GM15510 (cell line): Measurements from ENCODE around the gene L1CAM.

Experiments used
- POLR2A ChIP-seq: IDR thresholded peaks from 3 replicates; pipeline ENCODE4 v1.6.1; 2011; ENCODE audit warnings: borderline replicate concordance; ENCODE audit not compliant: insufficient read length; ENCODE audit errors: extremely low read depth

Gene L1CAM

DNA sequence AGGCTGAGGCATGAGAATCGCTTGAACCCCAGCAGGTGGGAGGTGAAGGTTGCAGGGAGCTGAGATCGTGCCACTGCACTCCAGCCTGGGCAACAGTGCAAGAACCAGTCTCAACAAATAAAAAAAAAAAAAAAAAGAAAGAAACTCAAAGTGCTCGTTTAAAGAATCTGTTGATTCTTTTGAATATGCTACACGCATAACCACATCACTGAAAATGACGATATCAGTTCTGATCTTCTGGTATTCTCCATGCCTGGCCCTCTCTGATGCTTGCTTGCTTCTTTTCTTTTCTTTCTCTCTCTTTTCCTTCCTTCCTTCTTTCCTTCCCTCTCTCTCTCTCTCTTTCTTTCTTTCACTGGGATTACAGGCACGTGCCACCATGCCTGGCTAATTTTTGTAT is 25.8 kb upstream of the L1CAM start:
- no peak for TF ChIP-seq POLR2A

- no peak for TF ChIP-seq POLR2A
Measured at GRCh38 chrX:153910446-153910845, 24.5 kb upstream of the L1CAM start.

GRCh38 chrX:153909980-153910360 is 24.0 kb upstream of the L1CAM start:
- TF ChIP-seq POLR2A = no peak

DNA sequence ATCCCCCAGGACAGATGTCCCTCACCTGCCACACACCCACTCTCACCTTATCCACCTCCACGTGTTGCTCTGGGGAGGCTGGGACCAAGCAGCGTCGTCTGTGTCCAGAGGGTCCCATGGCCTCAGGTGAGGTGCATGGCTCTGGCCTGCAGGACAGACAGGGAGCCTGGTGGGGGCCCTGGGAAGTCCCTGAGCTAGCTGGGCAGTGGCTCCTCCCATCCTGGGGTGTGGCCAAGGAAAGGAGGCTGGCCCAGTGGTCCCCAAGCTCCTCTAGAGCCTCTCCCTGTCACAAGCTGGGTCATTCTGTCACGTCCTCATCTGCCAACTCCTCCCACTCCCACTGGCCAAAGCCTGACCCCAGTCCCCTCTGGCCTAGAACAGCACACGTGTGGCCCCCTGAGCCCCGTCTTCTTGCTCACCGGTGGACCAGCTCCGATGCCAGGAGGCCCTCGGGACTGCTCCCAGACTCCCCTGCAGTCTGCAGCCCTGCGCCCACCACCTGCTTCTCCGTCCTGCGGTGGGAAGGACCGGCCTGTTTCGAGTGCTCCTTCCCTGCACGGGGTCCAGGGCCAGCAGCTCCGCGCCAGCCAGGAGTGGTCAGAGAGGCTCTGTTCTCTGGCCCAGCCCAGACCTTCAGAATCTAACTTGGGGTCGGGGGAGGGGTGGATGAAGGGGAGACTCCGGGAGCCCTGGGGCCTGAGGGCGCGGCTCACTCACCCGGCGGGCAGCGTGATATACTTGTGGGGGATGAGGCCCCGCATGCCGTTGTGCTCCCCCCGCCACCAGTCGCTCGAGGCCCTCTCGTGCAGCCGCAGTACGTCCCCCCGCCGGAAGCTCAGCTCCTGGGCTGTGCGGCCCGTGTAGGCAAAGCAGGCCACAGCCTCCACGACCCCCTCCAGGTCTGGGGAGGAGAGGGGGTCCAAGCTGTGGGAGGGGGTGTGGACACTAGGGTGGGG is 23.3 kb upstream of the L1CAM start:
- TF ChIP-seq POLR2A = no peak

- TF ChIP-seq POLR2A = no peak
Measured at GRCh38 chrX:153908219-153908860, 22.4 kb upstream of the L1CAM start.

- TF ChIP-seq POLR2A = no peak
Measured at GRCh38 chrX:153907456-153907855, 21.5 kb upstream of the L1CAM start.

DNA sequence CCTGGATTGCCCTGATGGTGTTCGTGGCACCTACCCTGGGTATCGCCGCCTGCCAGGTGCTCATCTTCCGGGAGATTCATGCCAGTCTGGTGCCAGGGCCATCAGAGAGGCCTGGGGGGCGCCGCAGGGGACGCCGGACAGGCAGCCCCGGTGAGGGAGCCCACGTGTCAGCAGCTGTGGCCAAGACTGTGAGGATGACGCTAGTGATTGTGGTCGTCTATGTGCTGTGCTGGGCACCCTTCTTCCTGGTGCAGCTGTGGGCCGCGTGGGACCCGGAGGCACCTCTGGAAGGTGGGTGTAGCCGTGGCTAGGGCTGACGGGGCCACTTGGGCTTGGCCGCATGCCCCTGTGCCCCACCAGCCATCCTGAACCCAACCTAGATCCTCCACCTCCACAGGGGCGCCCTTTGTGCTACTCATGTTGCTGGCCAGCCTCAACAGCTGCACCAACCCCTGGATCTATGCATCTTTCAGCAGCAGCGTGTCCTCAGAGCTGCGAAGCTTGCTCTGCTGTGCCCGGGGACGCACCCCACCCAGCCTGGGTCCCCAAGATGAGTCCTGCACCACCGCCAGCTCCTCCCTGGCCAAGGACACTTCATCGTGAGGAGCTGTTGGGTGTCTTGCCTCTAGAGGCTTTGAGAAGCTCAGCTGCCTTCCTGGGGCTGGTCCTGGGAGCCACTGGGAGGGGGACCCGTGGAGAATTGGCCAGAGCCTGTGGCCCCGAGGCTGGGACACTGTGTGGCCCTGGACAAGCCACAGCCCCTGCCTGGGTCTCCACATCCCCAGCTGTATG is 20.3 kb upstream of the L1CAM start:
- no peak for TF ChIP-seq POLR2A

- no peak for TF ChIP-seq POLR2A
Measured at GRCh38 chrX:153905481-153906095, 19.6 kb upstream of the L1CAM start.

- TF ChIP-seq POLR2A = no peak
Measured at GRCh38 chrX:153903991-153904957, 18.3 kb upstream of the L1CAM start, which contains the start of gene AVPR2. AVPR2 (plus strand) TSS chrX:153904673; CDS start chrX:153905146, 473 bp downstream.

GRCh38 chrX:153903238-153903980 is 17.4 kb upstream of the L1CAM start:
- no peak for TF ChIP-seq POLR2A

DNA sequence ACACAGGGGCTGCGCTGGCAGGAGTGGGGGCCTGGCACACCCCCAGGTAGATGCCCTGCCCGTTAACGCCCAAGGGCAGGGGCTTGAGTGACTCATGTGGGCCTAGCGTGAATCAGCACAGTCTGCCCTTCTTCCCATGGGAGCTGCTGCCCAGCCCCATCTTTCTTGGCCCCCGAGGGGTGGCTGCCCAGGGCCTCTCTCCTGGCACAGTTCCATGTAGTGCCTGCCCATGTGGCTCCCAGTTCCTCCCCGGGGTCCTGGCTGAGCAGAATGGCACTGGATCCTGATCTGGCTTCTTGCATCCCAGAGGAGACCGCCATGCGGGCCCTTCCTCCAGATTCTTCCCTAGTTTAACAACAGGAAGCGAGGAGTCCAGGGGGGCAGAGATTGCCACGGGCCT is 16.4 kb upstream of the L1CAM start:
- TF ChIP-seq POLR2A = no peak

- no peak for TF ChIP-seq POLR2A
Measured at GRCh38 chrX:153901753-153902140, 15.8 kb upstream of the L1CAM start.
